Inflammatory macrophage (primary cell): ENCODE results near the gene TMEM178B.

ENCODE experiments used
- DNase-seq, 2 donors: peaks; one replicate each; pipeline ENCODE4 v3.0.0-alpha.2; 2020 to 2022

Gene TMEM178B

GRCh38 chr7:141481971-141482370 is 408.1 kb downstream of the TMEM178B start:
- DNase-seq: no peak

- DNase-seq: no peak
Measured at GRCh38 chr7:141483044-141483443, 409.2 kb downstream of the TMEM178B start.

GRCh38 chr7:141484907-141485306 is 411.0 kb downstream of the TMEM178B start:
- DNase-seq: no peak

- DNase-seq: no peak
Measured at GRCh38 chr7:141486959-141487358, 413.1 kb downstream of the TMEM178B start.

- DNase-seq: no peak
Measured at GRCh38 chr7:141490474-141490873, 416.6 kb downstream of the TMEM178B start.

- no peak for DNase-seq
Measured at GRCh38 chr7:141495057-141495456, 421.2 kb downstream of the TMEM178B start.

- DNase-seq: no peak
Measured at GRCh38 chr7:141497391-141497790, 423.5 kb downstream of the TMEM178B start.

- DNase-seq: no peak
Measured at GRCh38 chr7:141500608-141501007, 426.7 kb downstream of the TMEM178B start.

GRCh38 chr7:141501451-141501850 is 427.6 kb downstream of the TMEM178B start:
- DNase-seq: no peak

GRCh38 chr7:141511316-141511675 is 437.4 kb downstream of the TMEM178B start:
- DNase-seq: no peak

GRCh38 chr7:141511676-141512396 is 438.0 kb downstream of the TMEM178B start:
- DNase-seq: no peak

- no peak for DNase-seq
Measured at GRCh38 chr7:141512597-141512996, 438.7 kb downstream of the TMEM178B start.

GRCh38 chr7:141513720-141514119 is 439.9 kb downstream of the TMEM178B start:
- no peak for DNase-seq

GRCh38 chr7:141515941-141516340 is 442.1 kb downstream of the TMEM178B start:
- DNase-seq: no peak

GRCh38 chr7:141519623-141520022 is 445.8 kb downstream of the TMEM178B start:
- DNase-seq: no peak

- DNase-seq: no peak
Measured at GRCh38 chr7:141522657-141523342, 448.9 kb downstream of the TMEM178B start.

- DNase-seq: no peak
Measured at GRCh38 chr7:141525973-141526514, 452.2 kb downstream of the TMEM178B start.

GRCh38 chr7:141527076-141527475 is 453.2 kb downstream of the TMEM178B start:
- no peak for DNase-seq

- no peak for DNase-seq
Measured at GRCh38 chr7:141528399-141528798, 454.5 kb downstream of the TMEM178B start.
